GM19397 (cell line): Measurements from ENCODE around the gene NUP85.
"Not testable (repeated sequence)": the region's sequence is repeated elsewhere in the genome, so short reads cannot be mapped to it uniquely, and the experiment has no call there.

ENCODE experiments used
- ATAC-seq: cut with Tn5 transposase; IDR thresholded peaks from one replicate; pipeline ENCODE4 v1.9.1; 2021; ENCODE audit warnings: mild to moderate bottlenecking, moderate library complexity; ENCODE audit not compliant: unreplicated experiment

NUP85 gene

DNA sequence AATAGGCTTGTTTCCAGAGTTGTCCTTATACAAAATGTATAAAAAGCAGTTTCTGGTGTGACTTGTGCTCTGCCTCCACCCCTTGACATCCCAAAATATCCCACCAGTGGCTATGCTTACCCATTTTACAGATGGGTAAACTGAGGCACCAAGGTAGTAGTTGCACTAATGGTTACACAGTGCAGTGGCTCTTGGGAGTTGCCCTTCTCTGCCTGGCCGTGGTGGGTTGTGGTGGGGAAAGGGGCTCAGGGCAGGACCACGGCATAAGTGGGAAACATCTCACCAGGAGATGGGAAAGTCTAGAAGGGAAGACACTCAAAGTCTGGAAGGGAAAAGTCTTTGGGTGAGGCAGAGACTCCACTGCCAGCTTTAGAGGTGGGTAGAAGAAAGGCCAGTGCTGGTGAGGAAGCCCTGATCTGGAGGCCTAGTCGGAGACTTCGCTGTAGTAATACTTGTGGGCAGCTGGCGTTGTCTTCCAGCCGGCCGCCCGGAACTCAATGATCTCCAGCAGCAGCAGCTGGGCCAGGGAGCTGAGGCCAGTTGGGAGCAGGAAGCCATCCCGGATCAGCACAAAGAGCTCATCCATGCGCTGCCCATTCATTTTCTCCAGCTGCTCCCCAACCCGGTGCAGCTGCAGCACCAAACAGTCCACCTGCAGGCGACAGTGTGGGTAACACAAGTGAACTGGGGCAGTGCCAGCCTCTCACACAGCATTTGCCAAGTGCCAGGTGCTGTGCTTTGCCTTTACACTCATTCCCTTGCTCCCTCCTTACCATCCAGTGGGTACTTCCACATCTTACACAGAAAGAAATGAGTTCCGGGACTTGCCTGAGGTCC is 61.1 kb downstream of the NUP85 start:
- ATAC-seq = no peak

DNA sequence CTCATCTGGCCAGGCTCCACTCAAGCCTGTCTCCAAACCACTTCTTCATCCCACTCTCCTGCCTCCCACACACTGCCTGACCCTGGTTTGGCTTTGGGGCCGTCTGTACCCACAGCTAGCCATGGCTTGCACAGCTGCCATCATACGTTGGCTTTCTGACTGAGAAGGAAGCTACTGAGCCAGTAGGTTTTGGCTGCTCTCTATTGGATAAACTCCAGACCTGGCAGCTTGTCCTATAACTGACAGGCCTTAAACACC is 61.6 kb downstream of the NUP85 start:
- ATAC-seq = no peak

DNA sequence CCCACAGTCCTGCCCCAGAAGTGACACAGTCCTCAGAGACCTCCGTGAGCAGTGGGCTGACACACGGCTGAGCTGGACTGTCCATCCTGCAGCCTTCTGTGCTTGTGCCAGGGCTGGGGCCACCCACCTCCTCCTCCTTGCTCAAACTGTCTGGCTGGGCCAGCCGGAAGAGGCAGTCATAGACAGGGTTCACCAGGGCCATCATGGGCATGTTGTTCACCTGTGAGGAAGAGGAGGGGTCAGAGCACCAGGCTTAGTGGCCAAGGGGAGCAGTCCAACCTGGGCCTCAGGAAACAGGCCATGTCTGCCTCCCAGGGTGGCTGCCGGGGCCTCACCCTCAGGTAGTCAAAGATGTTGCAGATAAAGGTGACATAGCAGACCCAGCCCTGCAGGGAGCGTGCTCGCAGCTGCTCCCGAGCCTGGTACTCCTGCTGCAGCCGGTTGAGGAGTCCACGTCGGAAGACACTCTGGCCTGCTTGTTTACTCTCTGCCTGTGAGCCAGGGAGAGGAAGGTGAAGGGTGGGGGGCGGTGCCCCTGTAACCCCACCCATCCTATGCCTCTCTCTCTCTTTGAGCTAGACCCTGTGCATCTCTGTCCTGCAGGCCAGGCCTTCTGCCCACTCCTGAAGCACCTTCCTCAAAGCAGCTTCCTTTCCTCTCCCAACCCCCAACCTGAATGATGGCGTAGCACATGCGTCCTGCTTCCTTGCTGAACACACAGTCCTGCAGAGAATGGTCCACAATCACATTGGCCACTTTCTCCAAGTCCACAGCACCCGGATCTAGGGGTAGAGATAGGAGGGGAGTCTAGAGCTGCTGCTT is 62.1 kb downstream of the NUP85 start:
- no peak for ATAC-seq

DNA sequence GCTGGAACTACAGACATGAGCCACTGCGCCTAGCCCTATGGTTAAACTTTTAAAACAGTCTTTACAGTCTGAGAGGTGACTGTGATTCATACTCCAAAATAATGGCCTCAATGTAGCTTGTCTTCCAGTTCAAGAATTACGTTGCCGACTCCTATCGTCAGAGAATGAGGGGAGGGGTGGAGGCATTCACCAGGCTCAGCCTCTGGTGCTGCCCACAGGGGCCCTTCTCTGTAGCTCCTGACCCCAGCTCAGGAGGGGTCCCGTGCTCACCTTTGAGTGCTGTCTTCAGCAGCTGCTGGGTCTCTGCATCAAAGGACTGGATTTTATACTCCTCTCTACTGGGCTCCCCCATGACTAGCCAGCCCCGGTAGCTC is 64.4 kb downstream of the NUP85 start:
- no peak for ATAC-seq

DNA sequence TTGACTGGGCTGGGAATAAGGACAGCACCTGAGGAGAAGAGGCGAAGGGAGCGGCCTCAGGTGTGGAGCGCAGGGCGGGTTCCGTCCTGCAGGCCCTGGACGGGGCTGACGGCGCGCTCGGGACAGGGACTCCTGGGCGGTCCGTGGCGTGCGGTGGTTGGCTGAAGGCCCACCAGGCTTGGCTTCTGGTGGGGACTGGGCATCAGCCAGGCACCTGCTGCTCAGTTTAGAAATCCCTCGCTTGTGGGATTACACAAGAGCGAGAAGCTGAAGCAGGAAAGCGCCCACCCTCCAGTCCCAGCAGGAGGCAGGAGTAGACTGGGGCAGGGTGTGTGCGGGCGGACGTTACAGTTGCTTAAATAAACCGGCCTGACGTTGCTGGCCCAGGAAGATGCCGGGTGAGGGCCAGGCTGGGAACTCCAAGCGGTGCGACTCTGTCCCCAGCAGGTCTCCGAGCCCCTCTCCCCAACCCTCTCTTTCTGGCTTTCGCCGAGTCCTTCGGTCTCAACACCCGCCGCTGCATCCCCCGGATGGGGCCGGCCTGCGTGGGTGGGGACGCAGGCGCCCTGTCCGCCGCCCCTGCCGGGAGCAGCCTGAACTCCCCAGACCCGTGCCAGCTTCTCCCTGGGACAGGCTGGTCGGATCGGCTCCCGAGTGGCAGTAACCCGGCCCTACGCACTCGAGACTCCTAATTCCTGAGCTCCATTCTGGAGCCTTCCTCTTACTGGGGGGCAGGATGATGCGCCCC is 64.9 kb downstream of the NUP85 start:
- peak; percentile 40 for ATAC-seq

DNA sequence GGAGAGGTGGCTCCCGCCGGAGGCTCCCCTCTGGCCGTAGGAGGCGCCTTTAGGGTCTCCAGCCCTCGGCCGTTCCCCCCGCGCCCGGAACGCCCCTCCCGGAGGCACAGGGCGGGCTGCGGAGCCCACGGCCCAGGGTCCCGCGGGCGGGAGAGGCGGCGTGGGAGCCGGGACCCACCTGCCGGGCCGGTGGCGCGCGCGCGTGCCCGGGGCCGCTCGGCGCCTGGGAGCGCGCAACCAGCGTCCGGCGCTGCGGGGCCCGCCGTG is 65.4 kb downstream of the NUP85 start, which contains the start of gene MIF4GD:
Gene MIF4GD, minus strand, starts transcription at position 266 of the 267 bp plus-strand sequence. CDS start 1,036 bp downstream, outside the sequence.
- no peak for ATAC-seq

DNA sequence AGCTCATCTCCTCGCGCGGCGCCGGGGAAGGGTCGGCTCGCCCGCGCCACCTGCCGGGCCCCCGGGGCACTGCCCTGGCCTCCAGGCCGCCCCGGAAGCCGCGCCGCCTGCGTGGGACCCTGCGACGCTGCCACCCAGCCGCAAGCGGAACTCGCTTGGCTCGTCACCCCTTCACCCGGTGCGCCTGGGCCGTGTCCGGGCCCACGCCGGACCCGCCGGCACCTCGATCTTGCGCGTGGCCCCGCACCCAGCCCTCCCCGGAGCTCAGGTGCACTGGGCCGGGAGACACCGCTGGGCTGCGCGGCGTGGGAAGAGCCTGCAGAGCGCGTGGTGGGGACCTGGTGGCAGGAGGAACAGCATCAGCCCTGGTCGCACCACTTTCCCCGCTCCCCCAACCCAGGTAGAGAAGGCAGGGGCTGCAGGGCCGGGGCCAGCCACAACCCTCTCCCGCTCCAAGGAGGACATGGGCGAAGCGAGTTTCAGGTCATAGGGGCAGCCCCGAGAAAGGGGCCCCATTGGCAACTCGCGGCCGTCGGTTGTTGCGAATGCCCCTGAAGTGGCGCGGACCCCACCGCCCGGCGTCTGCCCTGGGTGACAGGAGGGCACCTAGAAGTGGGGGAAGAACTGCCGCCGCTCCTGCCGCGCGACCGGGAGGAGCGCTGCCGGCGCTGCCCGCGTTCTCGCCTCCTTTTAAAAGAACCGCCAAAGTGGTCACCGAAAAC is 65.9 kb downstream of the NUP85 start:
- ATAC-seq = peak; percentile 77

DNA sequence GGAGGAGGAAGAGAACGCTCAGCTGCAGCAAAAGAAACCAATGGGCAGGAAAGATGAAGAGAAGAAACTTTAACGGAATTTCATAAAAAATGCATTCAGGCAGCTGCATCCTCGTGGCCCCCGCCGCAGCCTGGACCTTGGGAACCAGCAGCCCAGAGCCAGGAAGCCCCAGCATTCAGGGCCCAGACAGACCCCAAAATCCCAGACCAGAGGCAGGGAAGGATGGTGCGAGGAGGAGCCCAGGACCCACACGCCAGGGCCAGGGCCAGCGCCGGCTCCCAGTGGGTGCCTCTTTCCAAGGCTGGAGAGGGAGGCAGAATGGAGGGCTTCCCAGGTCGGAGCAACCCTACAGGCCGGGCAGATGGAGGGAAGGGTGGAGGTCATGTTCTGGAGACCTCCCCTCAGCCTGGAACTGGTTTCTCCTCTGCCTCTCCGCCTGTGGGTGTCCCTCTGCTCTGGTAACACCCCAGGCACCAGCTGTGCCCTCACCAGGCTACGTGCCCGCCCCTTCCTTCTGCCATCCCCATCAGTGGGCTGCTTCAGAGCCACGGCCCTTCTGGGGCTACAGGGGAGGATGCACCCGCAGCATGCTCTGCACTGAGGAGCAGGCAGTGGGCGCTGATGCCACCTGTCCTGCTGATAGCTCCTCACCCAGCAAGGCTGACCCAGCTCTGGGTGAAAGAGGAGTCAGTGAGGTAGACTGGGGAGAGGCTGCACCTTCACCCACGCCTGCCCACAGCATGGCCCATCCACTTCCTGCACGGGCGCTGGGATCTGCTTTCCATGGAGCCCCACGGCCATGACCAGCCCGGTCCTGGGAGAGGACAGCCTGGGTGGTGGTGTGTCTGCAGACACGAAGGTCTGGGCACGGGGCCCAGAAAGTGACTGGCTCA is 66.7 kb downstream of the NUP85 start:
- ATAC-seq = no peak

DNA sequence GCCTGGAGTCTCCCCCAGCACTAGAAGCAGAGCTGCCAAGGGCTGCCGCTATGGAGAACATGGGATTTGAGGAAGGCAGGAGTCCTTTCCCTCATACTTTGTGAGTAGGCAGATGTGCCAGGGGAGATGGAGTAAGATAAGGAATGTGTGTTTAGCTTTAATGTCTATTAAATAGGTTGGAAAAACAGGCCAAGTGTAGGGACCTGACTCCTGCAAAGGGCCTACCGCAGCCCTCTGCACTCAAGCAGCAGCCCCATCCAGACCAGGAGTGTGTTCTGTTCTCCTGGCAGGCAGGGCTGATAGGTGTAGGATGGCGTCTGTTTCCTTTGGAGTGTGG is 67.3 kb downstream of the NUP85 start:
- ATAC-seq = no peak

DNA sequence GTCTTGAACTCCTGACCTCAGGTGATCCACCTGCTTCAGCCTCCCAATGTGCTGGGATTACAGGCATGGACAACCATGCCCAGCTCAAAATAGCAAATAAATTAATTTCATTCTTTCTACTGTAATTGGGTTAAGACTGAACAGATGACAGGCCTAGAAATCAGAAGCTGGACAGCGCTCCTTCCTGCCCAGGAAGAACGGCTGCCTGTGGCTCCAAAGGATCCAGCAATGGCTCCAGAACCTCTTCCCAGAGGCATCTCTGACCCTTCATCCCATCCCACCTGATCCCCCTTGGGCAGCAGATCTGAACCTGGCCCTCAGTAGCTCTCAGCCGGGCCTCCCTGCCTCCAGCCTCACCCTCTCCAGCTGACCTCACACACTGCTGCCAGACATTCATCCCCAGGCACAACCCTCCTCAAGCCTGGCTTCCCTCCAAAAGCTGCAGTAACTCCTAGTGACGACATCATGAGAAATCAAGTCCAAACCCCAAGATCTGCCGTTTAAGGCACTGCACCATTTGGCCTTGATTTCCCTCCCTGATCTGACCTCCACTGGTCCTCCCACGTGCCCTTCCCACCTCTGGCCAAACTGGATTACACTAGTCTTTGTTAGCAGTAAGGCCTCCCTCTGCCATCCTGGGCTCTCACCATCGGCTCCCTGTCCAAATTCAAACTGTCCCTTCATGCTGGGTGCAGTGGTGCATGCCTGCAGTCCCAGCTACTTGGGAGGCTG is 68.7 kb downstream of the NUP85 start:
- no peak for ATAC-seq

DNA sequence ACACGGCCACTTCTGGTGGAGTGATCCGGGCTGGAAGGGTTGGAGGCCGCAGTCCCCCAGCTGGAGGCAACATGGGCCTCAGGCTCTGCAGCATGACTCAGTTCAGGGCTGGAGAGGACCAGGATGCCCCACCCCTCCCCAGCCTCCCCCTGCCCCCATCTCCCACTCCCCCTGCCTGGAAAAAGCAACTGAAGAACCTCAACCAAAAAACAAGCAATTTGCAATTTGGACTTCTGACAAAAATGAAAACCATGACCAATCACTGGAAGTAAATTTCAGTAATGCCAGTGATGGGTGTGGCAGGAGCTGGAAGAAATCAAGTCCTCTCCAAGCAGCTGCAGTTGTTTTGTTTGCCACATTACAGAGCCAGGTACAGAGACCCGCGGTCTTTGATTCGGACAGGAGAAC is 72.2 kb downstream of the NUP85 start:
- ATAC-seq = no peak

DNA sequence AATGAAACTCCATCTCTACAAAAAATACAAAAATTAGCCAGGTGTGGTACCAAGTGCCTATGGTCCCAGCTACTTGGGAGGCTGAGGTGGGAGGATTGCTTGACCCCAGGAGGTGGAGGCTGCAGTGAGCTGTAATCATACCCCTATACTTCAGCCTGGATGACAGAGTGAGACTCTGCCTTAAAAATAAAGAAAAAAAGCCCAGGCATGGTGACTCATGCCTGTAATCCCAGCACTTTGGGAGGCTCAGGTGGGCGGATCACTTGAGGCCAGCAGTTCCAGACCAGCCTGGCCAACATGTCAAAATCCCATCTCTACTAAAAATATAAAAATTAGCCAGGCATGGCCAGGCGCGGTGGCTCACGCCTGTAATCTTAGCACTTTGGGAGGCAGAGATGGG is 74.7 kb downstream of the NUP85 start:
- not testable (repeated sequence) for ATAC-seq

DNA sequence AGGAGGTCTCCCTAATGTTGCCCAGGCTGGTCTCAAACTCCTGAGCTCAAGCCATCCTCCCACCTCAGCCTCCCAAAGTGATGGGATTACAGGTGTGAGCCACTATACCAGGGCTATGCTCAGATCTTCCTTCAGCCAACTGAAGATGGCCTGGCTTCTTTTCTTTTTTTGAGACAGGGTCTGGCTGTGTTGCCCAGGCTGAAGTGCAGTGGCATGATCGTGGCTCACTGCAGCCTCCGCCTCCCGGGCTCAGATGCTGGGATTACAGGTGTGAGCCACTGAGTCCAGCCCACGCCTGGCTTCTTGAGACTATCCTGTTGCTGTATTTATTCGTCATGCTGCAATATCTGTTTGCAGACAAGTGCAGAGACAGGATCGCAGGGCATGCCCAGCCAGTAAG is 79.6 kb downstream of the NUP85 start:
- ATAC-seq = no peak
